Pancreas (tissue), 10 donors: ENCODE data around the gene VAPB. TPM values are rescaled to one million over a fixed set of nuclear protein-coding genes. Genes with fewer than 3 reads are reported as not detected.

Source experiments
- ATAC-seq, 4 donors: fragments of 200-7000 bp; cut with Tn5 transposase; one replicate each; pipeline versions ENCODE4 v1.8.0 to v1.9.1; 2020; ENCODE audit warnings: mild to moderate bottlenecking in 4 of 4, moderate library complexity in 4 of 4
- DNase-seq, 6 donors: peaks; one replicate each; pipeline ENCODE4 v3.0.0-alpha.2; 2020
- FAIRE-seq: peaks from 2 replicates; lab custom pipeline; 2012; peaks lifted over from hg19 to GRCh38; lab: Jason Lieb, UNC
- H3K27ac ChIP-seq, 4 donors: fragments of 200-600 bp; sonication (generic); 1 replicate in 3 of 4; 2 replicates in 1 of 4; pipeline versions ENCODE4 v1.5.0 to v1.8.0; 2020
- H3K27me3 ChIP-seq, 4 donors: fragments of 200-600 bp; one replicate each; pipeline ENCODE4 v1.8.0; 2021
- H3K36me3 ChIP-seq, 3 donors: fragments of 200-600 bp; sonication (generic) in 1 of 3; one replicate each; pipeline versions ENCODE4 v1.5.0 to v1.8.0; 2020 to 2021
- H3K4me1 ChIP-seq, 3 donors: fragments of 200-600 bp; one replicate each; pipeline ENCODE4 v1.8.0; 2021
- H3K4me3 ChIP-seq, 4 donors: fragments of 200-600 bp; sonication (generic) in 2 of 4; one replicate each; pipeline versions ENCODE4 v1.5.0 to v1.8.0; 2020 to 2021
- H3K9me3 ChIP-seq, 4 donors: fragments of 200-600 bp; one replicate each; pipeline ENCODE4 v1.8.0; 2021
- WGBS, 2 donors: extraction: QIAGEN DNeasy Blood & Tissue Kit; methylation state at CpG; one replicate each; pipeline ENCODE4 v1.1.7; 2013; 5-methylcytosine and 5-hydroxymethylcytosine counted together
- intact Hi-C, 3 donors: fragments of 100-400 bp; cut with DNase I; formaldehyde crosslinking; loops; one replicate each; pipeline versions ENCODE4 v1.11.1 to v1.14.2; 2022
- polyA plus RNA-seq, 2 donors: library from polyadenylated mRNA; stranded (reverse); fragments of 200-250 nt; gene quantifications; one replicate each; pipeline ENCODE4 v1.2.3, GENCODE V29; 2013
- total RNA-seq, 6 donors: library from RNA; stranded (reverse); fragmentation: NEBNext Ultra II Directional in 4 of 6; extraction: Animal tissue kit (Norgen Biotek cat#: 25700) in 4 of 6; gene quantifications; one replicate each; pipeline versions ENCODE4 v1.2.1 to v1.2.4, GENCODE V29; 2021 to 2023
- TF ChIP-seq, protein P1 (sequence below), 4 donors: fragments of 200-600 bp; sonication (generic) in 3 of 4; IDR thresholded peaks; one replicate each; pipeline versions ENCODE4 v1.5.0 to v1.8.0; 2021; ENCODE audit warnings: antibody characterized with exemption in 4 of 4
- donor health status: healthy with polysubstance abuse.
- donor health status: DM: no; HTN: no; CAD: no; lungs with moderate emphysema.
- donor health status: DM: no; HTN: no; CAD: no.
- donor health status: control.
- donor health status: control.
- donor health status: Bipolar disorder and iron deficiency.
- donor health status: DM: yes; HTN: yes; CAD: no.
- donor health status: DM: no; HTN: no; CAD: no.
- donor health status: DM: no; HTN: no; CAD: no.
- donor health status: DM: yes; HTN: yes; CAD: no.

Gene VAPB
- total and polyA plus RNA-seq, 8 donors = 9.6 to 30.3 (median 20.6) TPM

GRCh38 chr20:58452667-58453255 is 63.7 kb downstream of the VAPB start:
- intact Hi-C loops = no loop called here
- TF ChIP-seq, protein P1, sequence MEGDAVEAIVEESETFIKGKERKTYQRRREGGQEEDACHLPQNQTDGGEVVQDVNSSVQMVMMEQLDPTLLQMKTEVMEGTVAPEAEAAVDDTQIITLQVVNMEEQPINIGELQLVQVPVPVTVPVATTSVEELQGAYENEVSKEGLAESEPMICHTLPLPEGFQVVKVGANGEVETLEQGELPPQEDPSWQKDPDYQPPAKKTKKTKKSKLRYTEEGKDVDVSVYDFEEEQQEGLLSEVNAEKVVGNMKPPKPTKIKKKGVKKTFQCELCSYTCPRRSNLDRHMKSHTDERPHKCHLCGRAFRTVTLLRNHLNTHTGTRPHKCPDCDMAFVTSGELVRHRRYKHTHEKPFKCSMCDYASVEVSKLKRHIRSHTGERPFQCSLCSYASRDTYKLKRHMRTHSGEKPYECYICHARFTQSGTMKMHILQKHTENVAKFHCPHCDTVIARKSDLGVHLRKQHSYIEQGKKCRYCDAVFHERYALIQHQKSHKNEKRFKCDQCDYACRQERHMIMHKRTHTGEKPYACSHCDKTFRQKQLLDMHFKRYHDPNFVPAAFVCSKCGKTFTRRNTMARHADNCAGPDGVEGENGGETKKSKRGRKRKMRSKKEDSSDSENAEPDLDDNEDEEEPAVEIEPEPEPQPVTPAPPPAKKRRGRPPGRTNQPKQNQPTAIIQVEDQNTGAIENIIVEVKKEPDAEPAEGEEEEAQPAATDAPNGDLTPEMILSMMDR (IDR thresholded peaks at IDR 0.05) = no peak
- Histone ChIP-seq H3K27me3 (no peaks in the 10 kb centered on the region), H3K4me3 (no peak overlapping the region), H3K27ac (no peak overlapping the region), H3K4me1 (no peaks in the 10 kb centered on the region), H3K36me3 (no peaks in the 10 kb centered on the region), H3K9me3 (no peaks in the 10 kb centered on the region)
- DNase-seq (no peak), ATAC-seq (no peak), FAIRE-seq (no peak)
- 45 to 46% methylated on average over 4 of the region's 4 CpGs for WGBS, 2 donors

GRCh38 chr20:58453391-58453790 is 64.4 kb downstream of the VAPB start:
- Histone ChIP-seq H3K27ac (no peak overlapping the region), H3K4me1 (no peaks in the 10 kb centered on the region), H3K9me3 (no peaks in the 10 kb centered on the region), H3K27me3 (no peaks in the 10 kb centered on the region), H3K36me3 (no peaks in the 10 kb centered on the region), H3K4me3 (no peak overlapping the region)
- ATAC-seq (no peak), DNase-seq (no peak), FAIRE-seq (no peak)
- 84 to 87% methylated on average over 5 of the region's 5 CpGs for WGBS, 2 donors
- intact Hi-C loops = no loop called here
- TF ChIP-seq, protein P1 (IDR thresholded peaks at IDR 0.05) = no peak

GRCh38 chr20:58454460-58454859 is 65.4 kb downstream of the VAPB start:
- intact Hi-C loops = no loop called here
- DNase-seq = no peak
- FAIRE-seq = no peak
- Histone ChIP-seq H3K27me3 (no peaks in the 10 kb centered on the region), H3K27ac (no peak overlapping the region), H3K4me1 (no peaks in the 10 kb centered on the region), H3K9me3 (no peaks in the 10 kb centered on the region), H3K4me3 (no peak overlapping the region), H3K36me3 (no peaks in the 10 kb centered on the region)
- ATAC-seq = no peak
- TF ChIP-seq, protein P1 (IDR thresholded peaks at IDR 0.05) = no peak

GRCh38 chr20:58457083-58457695 is 68.2 kb downstream of the VAPB start:
- Histone ChIP-seq H3K9me3 (no peaks in the 10 kb centered on the region), H3K4me1 (no peaks in the 10 kb centered on the region), H3K27me3 (no peaks in the 10 kb centered on the region), H3K4me3 (no peak overlapping the region), H3K27ac (no peak overlapping the region), H3K36me3 (no peaks in the 10 kb centered on the region)
- TF ChIP-seq, protein P1 (IDR thresholded peaks at IDR 0.05) = no peak
- ATAC-seq = no peak
- DNase-seq = no peak
- no peak for FAIRE-seq
- WGBS, 2 donors = 91 to 97% methylated on average over 14 of the region's 14 CpGs
- intact Hi-C loops = no loop called here

GRCh38 chr20:58458342-58459057 is 69.5 kb downstream of the VAPB start:
- TF ChIP-seq, protein P1 (IDR thresholded peaks at IDR 0.05) = no peak
- Histone ChIP-seq H3K36me3 (no peaks in the 10 kb centered on the region), H3K4me1 (no peaks in the 10 kb centered on the region), H3K27me3 (no peaks in the 10 kb centered on the region), H3K27ac (no peak overlapping the region), H3K9me3 (no peaks in the 10 kb centered on the region), H3K4me3 (no peak overlapping the region)
- no peak for DNase-seq
- WGBS, 2 donors = 85 to 91% methylated on average over 16 of the region's 16 CpGs
- no peak for ATAC-seq
- intact Hi-C loops = no loop called here
- no peak for FAIRE-seq
